H9 (cell line): ENCODE measurements around the gene URI1. TPM values are rescaled to one million over a fixed set of nuclear protein-coding genes. Genes with fewer than 3 reads are reported as not detected.

Source experiments
- DNase-seq: peaks from one replicate; pipeline ENCODE4 v3.0.0-alpha.2; 2017
- H2AFZ ChIP-seq: one replicate; pipeline ENCODE4 v1.6.1; 2013; ENCODE audit warnings: mild to moderate bottlenecking, low read length, control low read depth, moderate library complexity
- H2AK5ac ChIP-seq: 2 replicates; pipeline ENCODE4 v1.6.1; 2013; ENCODE audit warnings: low read length, control low read depth, mixed read lengths; ENCODE audit not compliant: insufficient read length
- H2BK120ac ChIP-seq: one replicate; pipeline ENCODE4 v1.6.1; 2013; ENCODE audit warnings: low read depth, mild to moderate bottlenecking, low read length, control low read depth, inconsistent platforms; ENCODE audit not compliant: poor library complexity, severe bottlenecking
- H2BK12ac ChIP-seq: 2 replicates; pipeline ENCODE4 v1.6.1; 2013; ENCODE audit warnings: low read length, control low read depth, mixed read lengths, low read depth; ENCODE audit not compliant: insufficient read length
- H2BK15ac ChIP-seq: 2 replicates; pipeline ENCODE4 v1.6.1; 2013; ENCODE audit warnings: low read depth, low read length, control low read depth
- H2BK20ac ChIP-seq: one replicate; pipeline ENCODE4 v1.6.1; 2013; ENCODE audit warnings: low read depth, mild to moderate bottlenecking, low read length, control low read depth, inconsistent platforms; ENCODE audit not compliant: poor library complexity, severe bottlenecking
- H2BK5ac ChIP-seq: 2 replicates; pipeline ENCODE4 v1.6.1; 2013; ENCODE audit warnings: low read length, control low read depth, mixed read lengths; ENCODE audit not compliant: insufficient read length
- H3K14ac ChIP-seq: 2 replicates; pipeline ENCODE4 v1.6.1; 2013; ENCODE audit warnings: low read length, control low read depth; ENCODE audit not compliant: insufficient read depth
- H3K18ac ChIP-seq: 2 replicates; pipeline ENCODE4 v1.6.1; 2013; ENCODE audit warnings: low read depth, mild to moderate bottlenecking, mixed read lengths, low read length, control low read depth; ENCODE audit not compliant: insufficient read length
- H3K23ac ChIP-seq: 2 replicates; pipeline ENCODE4 v1.6.1; 2013; ENCODE audit warnings: low read length, control low read depth, mixed read lengths, low read depth; ENCODE audit not compliant: insufficient read length
- H3K23me2 ChIP-seq: 2 replicates; pipeline ENCODE4 v1.6.1; 2013; ENCODE audit warnings: low read depth, mild to moderate bottlenecking, mixed read lengths, low read length, control low read depth; ENCODE audit not compliant: insufficient read length, poor library complexity, severe bottlenecking
- H3K27ac ChIP-seq: 2 replicates; pipeline ENCODE4 v1.5.1; 2013; ENCODE audit warnings: low read length, control low read depth, mixed read lengths, low read depth; ENCODE audit not compliant: insufficient read length
- H3K27me3 ChIP-seq: 2 replicates; pipeline ENCODE4 v1.6.1; 2013; ENCODE audit warnings: low read length, control low read depth, inconsistent platforms; ENCODE audit not compliant: insufficient read depth
- H3K4ac ChIP-seq: 2 replicates; pipeline ENCODE4 v1.6.1; 2013; ENCODE audit warnings: low read depth, mild to moderate bottlenecking, control low read depth, inconsistent platforms, low read length, moderate library complexity
- H3K4me1 ChIP-seq: 2 replicates; pipeline ENCODE4 v1.6.1; 2013; ENCODE audit warnings: low read length, control low read depth, inconsistent platforms; ENCODE audit not compliant: insufficient read depth
- H3K4me2 ChIP-seq: 2 replicates; pipeline ENCODE4 v1.6.1; 2013; ENCODE audit warnings: low read length, control low read depth, mixed read lengths; ENCODE audit not compliant: insufficient read length, insufficient read depth
- H3K56ac ChIP-seq: 2 replicates; pipeline ENCODE4 v1.6.1; 2013; ENCODE audit warnings: low read depth, mild to moderate bottlenecking, mixed read lengths, low read length, control low read depth; ENCODE audit not compliant: insufficient read length
- H3K79me1 ChIP-seq: 2 replicates; pipeline ENCODE4 v1.6.1; 2013; ENCODE audit warnings: low read depth, mild to moderate bottlenecking, moderate library complexity, low read length, control low read depth, inconsistent platforms; ENCODE audit not compliant: insufficient read depth, poor library complexity, severe bottlenecking
- H3K79me2 ChIP-seq: 2 replicates; pipeline ENCODE4 v1.6.1; 2013; ENCODE audit warnings: low read length, control low read depth, inconsistent platforms; ENCODE audit not compliant: insufficient read depth
- H3K9ac ChIP-seq: 2 replicates; pipeline ENCODE4 v1.6.1; 2013; ENCODE audit warnings: low read length, control low read depth, mixed read lengths; ENCODE audit not compliant: insufficient read length; ENCODE audit errors: extremely low read depth
- H3K9me3 ChIP-seq: one replicate; pipeline ENCODE4 v1.6.1; 2013; ENCODE audit warnings: low read depth, low read length, inconsistent platforms; ENCODE audit not compliant: control insufficient read depth
- H3T11ph ChIP-seq: one replicate; pipeline ENCODE4 v1.6.1; 2013; ENCODE audit warnings: mild to moderate bottlenecking, low read length, control low read depth, inconsistent platforms
- H4K20me1 ChIP-seq: one replicate; pipeline ENCODE4 v1.6.1; 2013; ENCODE audit not compliant: control insufficient read depth, insufficient read length, insufficient read depth
- H4K5ac ChIP-seq: 2 replicates; pipeline ENCODE4 v1.6.1; 2013; ENCODE audit warnings: low read depth, mild to moderate bottlenecking, mixed read lengths, low read length, control low read depth; ENCODE audit not compliant: insufficient read length
- H4K8ac ChIP-seq: replicated peaks from 2 replicates; pipeline ENCODE4 v1.6.1; 2013; ENCODE audit warnings: low read length, control low read depth, mixed read lengths, low read depth; ENCODE audit not compliant: insufficient read length
- H4K91ac ChIP-seq: 2 replicates; pipeline ENCODE4 v1.6.1; 2013; ENCODE audit warnings: low read depth, mild to moderate bottlenecking, moderate library complexity, mixed read lengths, low read length, control low read depth; ENCODE audit not compliant: insufficient read length
- H3K27ac Mint-ChIP-seq, 3 experiments: 2 replicates in 2 of 3; 3 replicates in 1 of 3; pipeline ENCODE4 v1.8.0; 2020 to 2021; ENCODE audit warnings: mixed read lengths in 3 of 3, mild to moderate bottlenecking in 1 of 3, moderate library complexity in 1 of 3
- H3K27me3 Mint-ChIP-seq: 2 replicates; pipeline ENCODE4 v1.8.0; 2021; ENCODE audit warnings: low read depth, mild to moderate bottlenecking, moderate library complexity, mixed read lengths
- H3K36me3 Mint-ChIP-seq, 3 experiments: 2 replicates in 2 of 3; 3 replicates in 1 of 3; pipeline ENCODE4 v1.8.0; 2020 to 2021; ENCODE audit warnings: low read depth in 3 of 3, mixed read lengths in 3 of 3; ENCODE audit not compliant: insufficient read depth in 1 of 3
- H3K4me1 Mint-ChIP-seq, 2 experiments: 2 replicates each; pipeline ENCODE4 v1.8.0; 2020; ENCODE audit warnings: mixed read lengths in 2 of 2
- H3K4me3 Mint-ChIP-seq, 2 experiments: 2 replicates in 1 of 2; 3 replicates in 1 of 2; pipeline ENCODE4 v1.8.0; 2020 to 2021; ENCODE audit warnings: mild to moderate bottlenecking in 2 of 2, mixed read lengths in 2 of 2, moderate library complexity in 1 of 2
- H3K9me3 Mint-ChIP-seq, 2 experiments: 2 replicates in 1 of 2; 3 replicates in 1 of 2; pipeline ENCODE4 v1.8.0; 2020; ENCODE audit warnings: mild to moderate bottlenecking in 2 of 2, mixed read lengths in 2 of 2, moderate library complexity in 1 of 2
- WGBS: extraction: QIAGEN DNeasy Blood & Tissue Kit; methylation state at CpG from one replicate; pipeline ENCODE4 v1.1.7; 2013; ENCODE audit warnings: missing lambda C conversion rate, low lambda C conversion rate, mixed read lengths; ENCODE audit not compliant: insufficient read length; ENCODE audit errors: extremely low coverage; 5-methylcytosine and 5-hydroxymethylcytosine counted together
- total RNA-seq: library from RNA; stranded (reverse); gene quantifications from 2 replicates; pipeline ENCODE4 v1.2.1, GENCODE V29; 2021
- TF ChIP-seq, protein P1 (sequence below): fragments of 200-600 bp; sonication (generic); conservative IDR thresholded peaks from 3 replicates; pipeline ENCODE4 v1.8.0; 2021; ENCODE audit warnings: antibody characterized with exemption, mild to moderate bottlenecking

The URI1 gene
- total RNA-seq, 1 experiment from 2014 or later, result 54.3 TPM

DNA sequence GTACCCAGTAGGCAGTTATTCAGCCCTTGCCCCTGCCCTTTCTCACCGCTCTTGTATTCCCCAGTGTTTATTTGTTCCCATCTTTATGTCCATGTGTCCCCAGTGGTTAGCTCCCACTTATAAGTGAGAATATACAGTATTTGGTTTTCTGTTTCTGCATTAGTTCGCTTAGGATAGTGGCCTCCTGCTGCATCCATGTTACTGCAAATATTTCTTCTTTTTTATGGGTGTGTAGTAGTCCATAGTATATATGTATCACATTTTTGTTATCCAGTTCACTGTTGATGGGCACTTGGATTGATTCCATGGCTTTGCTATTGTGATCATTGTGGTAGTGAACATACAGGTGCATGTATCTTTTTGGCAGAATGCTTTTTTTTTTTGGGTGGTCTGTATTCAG lies 32.7 kb downstream of the URI1 start:
- H3K27me3 Mint-ChIP-seq, result no peaks in the 10 kb centered on the region
- no peak overlapping the region for H3K9ac ChIP-seq
- H3K18ac ChIP-seq, result no peak overlapping the region
- no peaks in the 10 kb centered on the region; a peak in 1 of 7 replicates for H3K36me3 Mint-ChIP-seq
- no peak overlapping the region for H2BK12ac ChIP-seq
- no peaks in the 10 kb centered on the region; the same call in 1 of the 2 replicates for H3K4me1 ChIP-seq
- H2BK20ac ChIP-seq, result no peak overlapping the region
- no peaks in the 10 kb centered on the region for H3K27me3 ChIP-seq
- TF ChIP-seq, protein P1, sequence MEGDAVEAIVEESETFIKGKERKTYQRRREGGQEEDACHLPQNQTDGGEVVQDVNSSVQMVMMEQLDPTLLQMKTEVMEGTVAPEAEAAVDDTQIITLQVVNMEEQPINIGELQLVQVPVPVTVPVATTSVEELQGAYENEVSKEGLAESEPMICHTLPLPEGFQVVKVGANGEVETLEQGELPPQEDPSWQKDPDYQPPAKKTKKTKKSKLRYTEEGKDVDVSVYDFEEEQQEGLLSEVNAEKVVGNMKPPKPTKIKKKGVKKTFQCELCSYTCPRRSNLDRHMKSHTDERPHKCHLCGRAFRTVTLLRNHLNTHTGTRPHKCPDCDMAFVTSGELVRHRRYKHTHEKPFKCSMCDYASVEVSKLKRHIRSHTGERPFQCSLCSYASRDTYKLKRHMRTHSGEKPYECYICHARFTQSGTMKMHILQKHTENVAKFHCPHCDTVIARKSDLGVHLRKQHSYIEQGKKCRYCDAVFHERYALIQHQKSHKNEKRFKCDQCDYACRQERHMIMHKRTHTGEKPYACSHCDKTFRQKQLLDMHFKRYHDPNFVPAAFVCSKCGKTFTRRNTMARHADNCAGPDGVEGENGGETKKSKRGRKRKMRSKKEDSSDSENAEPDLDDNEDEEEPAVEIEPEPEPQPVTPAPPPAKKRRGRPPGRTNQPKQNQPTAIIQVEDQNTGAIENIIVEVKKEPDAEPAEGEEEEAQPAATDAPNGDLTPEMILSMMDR, result no peak
- H4K91ac ChIP-seq, result no peak overlapping the region
- H4K5ac ChIP-seq, result no peak overlapping the region
- no peak overlapping the region for H3K56ac ChIP-seq
- H4K8ac ChIP-seq, result no peak overlapping the region
- no peak overlapping the region for H3K4me3 Mint-ChIP-seq
- no peak overlapping the region for H2BK15ac ChIP-seq
- H2AK5ac ChIP-seq, result no peak overlapping the region
- H2BK5ac ChIP-seq, result no peak overlapping the region
- WGBS, result no CpG with 5 or more reads among the region's 2 CpGs
- no peak overlapping the region for H3K27ac Mint-ChIP-seq
- peaks cover 5% of the 10 kb centered on the region for H3K79me1 ChIP-seq
- DNase-seq, result no peak
- no peak overlapping the region for H3T11ph ChIP-seq
- H3K4me2 ChIP-seq, result no peak overlapping the region
- H4K20me1 ChIP-seq, result no peaks in the 10 kb centered on the region
- H3K23me2 ChIP-seq, result no peaks in the 10 kb centered on the region
- no peak overlapping the region for H2BK120ac ChIP-seq
- H3K14ac ChIP-seq, result no peak overlapping the region
- no peaks in the 10 kb centered on the region for H3K9me3 Mint-ChIP-seq
- H3K9me3 ChIP-seq, result no peaks in the 10 kb centered on the region
- no peak overlapping the region for H2AFZ ChIP-seq
- H3K4ac ChIP-seq, result no peak overlapping the region
- no peak overlapping the region for H3K27ac ChIP-seq
- H3K23ac ChIP-seq, result no peak overlapping the region
- H3K4me1 Mint-ChIP-seq, result peaks cover 3 to 5% of the 10 kb centered on the region in 2 experiments; a peak in 1 of 4 replicates
- peaks cover 5% of the 10 kb centered on the region; the same call in 1 of the 2 replicates for H3K79me2 ChIP-seq
